ENCODE data around the gene IMP3. TPM values are rescaled to one million over a fixed set of nuclear protein-coding genes. Genes with fewer than 3 reads are reported as not detected.
"Not testable (repeated sequence)": the region's sequence is repeated elsewhere in the genome, so short reads cannot be mapped to it uniquely, and the experiment has no call there.

Gene IMP3
- total RNA-seq, 2 donors from 2014 or later: 52.2 to 58.2 TPM

GRCh38 chr15:75685195-75685594 lies 45.2 kb upstream of the IMP3 start:
- no peak overlapping the region for H3K27ac Mint-ChIP-seq
- no peaks in the 10 kb centered on the region for H3K9me3 Mint-ChIP-seq
- no peaks in the 10 kb centered on the region for H3K27me3 ChIP-seq (ENCODE audit: control insufficient read depth, insufficient read depth, low read length, poor library complexity, severe bottlenecking)
- DNase-seq: no peak
- no peaks in the 10 kb centered on the region for H3K36me3 ChIP-seq (ENCODE audit: control insufficient read depth, insufficient read depth, low read length)
- H3K36me3 Mint-ChIP-seq (ENCODE audit: low read depth): no peaks in the 10 kb centered on the region
- peaks cover 4% of the 10 kb centered on the region for H3K4me1 Mint-ChIP-seq
- no peak for TF ChIP-seq CTCF (conservative IDR thresholded peaks at IDR 0.05)
- H3K27ac ChIP-seq (ENCODE audit: low read depth, low read length): no peak overlapping the region
- H3K4me3 ChIP-seq (ENCODE audit: low read length): no peak overlapping the region
- no peaks in the 10 kb centered on the region for H3K27me3 Mint-ChIP-seq (ENCODE audit: insufficient read depth)
- H3K9me3 ChIP-seq (ENCODE audit: control insufficient read depth, low read length): no peaks in the 10 kb centered on the region
- no peak overlapping the region for H3K9ac ChIP-seq (ENCODE audit: extremely low read depth, low read length, poor library complexity, severe bottlenecking)
- H3K4me3 Mint-ChIP-seq: no peak overlapping the region
- 83 to 86% methylated on average over 1 to 12 of the region's 12 CpGs for WGBS, 2 experiments (ENCODE audit: insufficient coverage in 1 of 2, insufficient read length in 1 of 2)
- H3K4me1 ChIP-seq (ENCODE audit: control insufficient read depth, insufficient read depth, low read length): no peaks in the 10 kb centered on the region

- peak; percentile 34 for TF ChIP-seq CTCF (conservative IDR thresholded peaks at IDR 0.05)
- Histone ChIP-seq H3K9me3 (ENCODE audit: control insufficient read depth, low read length) (no peaks in the 10 kb centered on the region), H3K9ac (ENCODE audit: extremely low read depth, low read length, poor library complexity, severe bottlenecking) (no peak overlapping the region), H3K4me3 (ENCODE audit: low read length) (no peak overlapping the region), H3K4me1 (ENCODE audit: control insufficient read depth, insufficient read depth, low read length) (no peaks in the 10 kb centered on the region), H3K36me3 (ENCODE audit: control insufficient read depth, insufficient read depth, low read length) (no peaks in the 10 kb centered on the region), H3K27ac (ENCODE audit: low read depth, low read length) (no peak overlapping the region), H3K27me3 (ENCODE audit: control insufficient read depth, insufficient read depth, low read length, poor library complexity, severe bottlenecking) (no peaks in the 10 kb centered on the region)
- no peaks in the 10 kb centered on the region for H3K9me3 Mint-ChIP-seq
- H3K27me3 Mint-ChIP-seq (ENCODE audit: insufficient read depth): no peaks in the 10 kb centered on the region
- no peak overlapping the region for H3K4me3 Mint-ChIP-seq
- no peak for DNase-seq
- H3K36me3 Mint-ChIP-seq (ENCODE audit: low read depth): no peaks in the 10 kb centered on the region
- H3K27ac Mint-ChIP-seq: no peak overlapping the region
- 90 to 91% methylated on average over 6 to 10 of the region's 10 CpGs for WGBS, 2 experiments (ENCODE audit: insufficient coverage in 1 of 2, insufficient read length in 1 of 2)
- peaks cover 8% of the 10 kb centered on the region for H3K4me1 Mint-ChIP-seq
These were observed 44.6 kb upstream of the IMP3 start for GRCh38 chr15:75684648-75685047.

- not testable (repeated sequence) for H3K4me1 Mint-ChIP-seq; H3K36me3 Mint-ChIP-seq (ENCODE audit: low read depth); H3K27me3 ChIP-seq (ENCODE audit: control insufficient read depth, insufficient read depth, low read length, poor library complexity, severe bottlenecking); H3K4me1 ChIP-seq (ENCODE audit: control insufficient read depth, insufficient read depth, low read length); H3K27ac Mint-ChIP-seq; H3K4me3 Mint-ChIP-seq; H3K9me3 ChIP-seq (ENCODE audit: control insufficient read depth, low read length); H3K36me3 ChIP-seq (ENCODE audit: control insufficient read depth, insufficient read depth, low read length); H3K9me3 Mint-ChIP-seq; H3K27ac ChIP-seq (ENCODE audit: low read depth, low read length); H3K27me3 Mint-ChIP-seq (ENCODE audit: insufficient read depth); H3K4me3 ChIP-seq (ENCODE audit: low read length); H3K9ac ChIP-seq (ENCODE audit: extremely low read depth, low read length, poor library complexity, severe bottlenecking)
- peak; percentile 96 for DNase-seq
- peak; percentile 96 for TF ChIP-seq CTCF (conservative IDR thresholded peaks at IDR 0.05)
- WGBS, 2 experiments (ENCODE audit: insufficient coverage in 1 of 2, insufficient read length in 1 of 2): 21 to 63% methylated on average over 3 to 14 of the region's 14 CpGs
These were observed 43.8 kb upstream of the IMP3 start for GRCh38 chr15:75683646-75684312.

Data from endodermal cell (in vitro differentiated cells).